ENCODE results near the gene B3GLCT.

DNA sequence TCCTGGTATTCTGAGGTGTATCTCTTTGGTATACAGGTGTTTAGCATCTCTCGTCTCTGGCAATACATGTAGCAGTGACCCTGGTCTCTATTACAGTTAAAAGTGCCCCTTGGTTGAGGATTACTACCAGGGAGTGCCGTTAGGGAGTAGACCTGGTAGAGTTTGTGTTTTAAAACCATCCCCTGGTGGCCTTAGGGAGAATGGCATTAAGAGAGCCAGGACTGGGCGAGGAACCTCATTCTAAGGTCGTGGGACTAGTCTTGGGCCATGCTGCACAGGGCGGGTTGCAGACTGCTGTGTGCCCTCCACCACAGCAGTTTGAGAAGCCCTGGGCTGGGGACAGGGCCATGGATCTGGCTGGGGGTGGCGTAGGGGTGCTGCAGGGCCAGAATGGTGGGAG lies 35.0 kb downstream of the B3GLCT start:
- no peak for TF ChIP-seq POLR2A (IDR thresholded peaks at IDR 0.05)
- TF ChIP-seq, protein P1, sequence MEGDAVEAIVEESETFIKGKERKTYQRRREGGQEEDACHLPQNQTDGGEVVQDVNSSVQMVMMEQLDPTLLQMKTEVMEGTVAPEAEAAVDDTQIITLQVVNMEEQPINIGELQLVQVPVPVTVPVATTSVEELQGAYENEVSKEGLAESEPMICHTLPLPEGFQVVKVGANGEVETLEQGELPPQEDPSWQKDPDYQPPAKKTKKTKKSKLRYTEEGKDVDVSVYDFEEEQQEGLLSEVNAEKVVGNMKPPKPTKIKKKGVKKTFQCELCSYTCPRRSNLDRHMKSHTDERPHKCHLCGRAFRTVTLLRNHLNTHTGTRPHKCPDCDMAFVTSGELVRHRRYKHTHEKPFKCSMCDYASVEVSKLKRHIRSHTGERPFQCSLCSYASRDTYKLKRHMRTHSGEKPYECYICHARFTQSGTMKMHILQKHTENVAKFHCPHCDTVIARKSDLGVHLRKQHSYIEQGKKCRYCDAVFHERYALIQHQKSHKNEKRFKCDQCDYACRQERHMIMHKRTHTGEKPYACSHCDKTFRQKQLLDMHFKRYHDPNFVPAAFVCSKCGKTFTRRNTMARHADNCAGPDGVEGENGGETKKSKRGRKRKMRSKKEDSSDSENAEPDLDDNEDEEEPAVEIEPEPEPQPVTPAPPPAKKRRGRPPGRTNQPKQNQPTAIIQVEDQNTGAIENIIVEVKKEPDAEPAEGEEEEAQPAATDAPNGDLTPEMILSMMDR (IDR thresholded peaks at IDR 0.05): no peak
